ENCODE results near the gene STAT1.

The STAT1 gene

GRCh38 chr2:191031256-191031655 is 17.3 kb upstream of the STAT1 start:
- no peak for DNase-seq (ENCODE audit: low read depth)

GRCh38 chr2:191030521-191031154 is 16.7 kb upstream of the STAT1 start:
- DNase-seq (ENCODE audit: low read depth), result no peak

GRCh38 chr2:191029280-191029950 is 15.4 kb upstream of the STAT1 start:
- no peak for DNase-seq (ENCODE audit: low read depth)

GRCh38 chr2:191026377-191026776 is 12.4 kb upstream of the STAT1 start:
- DNase-seq (ENCODE audit: low read depth), result no peak

- no peak for DNase-seq (ENCODE audit: low read depth)
Observed at GRCh38 chr2:191025135-191025534, 11.2 kb upstream of the STAT1 start.

GRCh38 chr2:191023235-191023679 is 9.3 kb upstream of the STAT1 start:
- no peak for DNase-seq (ENCODE audit: low read depth)

GRCh38 chr2:191020742-191021381 is 6.9 kb upstream of the STAT1 start:
- DNase-seq (ENCODE audit: low read depth), result no peak

- DNase-seq (ENCODE audit: low read depth), result peak; percentile 87
Observed at GRCh38 chr2:191020221-191020741, 6.3 kb upstream of the STAT1 start.

GRCh38 chr2:191019376-191019775 is 5.4 kb upstream of the STAT1 start:
- DNase-seq (ENCODE audit: low read depth), result no peak

GRCh38 chr2:191018643-191019119 is 4.7 kb upstream of the STAT1 start:
- DNase-seq (ENCODE audit: low read depth), result no peak

- DNase-seq (ENCODE audit: low read depth), result no peak
Observed at GRCh38 chr2:191018048-191018447, 4.1 kb upstream of the STAT1 start.

- DNase-seq (ENCODE audit: low read depth), result no peak
Observed at GRCh38 chr2:191015831-191016230, 1.9 kb upstream of the STAT1 start.

- DNase-seq (ENCODE audit: low read depth), result no peak
Observed at GRCh38 chr2:191015239-191015638, 1.3 kb upstream of the STAT1 start.

GRCh38 chr2:191014653-191015020 is 666 bp upstream of the STAT1 start:
- DNase-seq (ENCODE audit: low read depth), result no peak

GRCh38 chr2:191013682-191013931 is 364 bp downstream of the STAT1 start:
- no peak for DNase-seq (ENCODE audit: low read depth)

GRCh38 chr2:191012845-191013681 is 908 bp downstream of the STAT1 start:
- DNase-seq (ENCODE audit: low read depth), result no peak

GRCh38 chr2:191012346-191012745 is 1.6 kb downstream of the STAT1 start:
- DNase-seq (ENCODE audit: low read depth), result no peak

- DNase-seq (ENCODE audit: low read depth), result no peak
Observed at GRCh38 chr2:191010887-191011885, 2.8 kb downstream of the STAT1 start.

- DNase-seq (ENCODE audit: low read depth), result no peak
Observed at GRCh38 chr2:191009541-191010374, 4.2 kb downstream of the STAT1 start.

GRCh38 chr2:191008286-191008685 is 5.7 kb downstream of the STAT1 start:
- no peak for DNase-seq (ENCODE audit: low read depth)
